ENCODE data around the gene C17orf107.

The C17orf107 gene

DNA sequence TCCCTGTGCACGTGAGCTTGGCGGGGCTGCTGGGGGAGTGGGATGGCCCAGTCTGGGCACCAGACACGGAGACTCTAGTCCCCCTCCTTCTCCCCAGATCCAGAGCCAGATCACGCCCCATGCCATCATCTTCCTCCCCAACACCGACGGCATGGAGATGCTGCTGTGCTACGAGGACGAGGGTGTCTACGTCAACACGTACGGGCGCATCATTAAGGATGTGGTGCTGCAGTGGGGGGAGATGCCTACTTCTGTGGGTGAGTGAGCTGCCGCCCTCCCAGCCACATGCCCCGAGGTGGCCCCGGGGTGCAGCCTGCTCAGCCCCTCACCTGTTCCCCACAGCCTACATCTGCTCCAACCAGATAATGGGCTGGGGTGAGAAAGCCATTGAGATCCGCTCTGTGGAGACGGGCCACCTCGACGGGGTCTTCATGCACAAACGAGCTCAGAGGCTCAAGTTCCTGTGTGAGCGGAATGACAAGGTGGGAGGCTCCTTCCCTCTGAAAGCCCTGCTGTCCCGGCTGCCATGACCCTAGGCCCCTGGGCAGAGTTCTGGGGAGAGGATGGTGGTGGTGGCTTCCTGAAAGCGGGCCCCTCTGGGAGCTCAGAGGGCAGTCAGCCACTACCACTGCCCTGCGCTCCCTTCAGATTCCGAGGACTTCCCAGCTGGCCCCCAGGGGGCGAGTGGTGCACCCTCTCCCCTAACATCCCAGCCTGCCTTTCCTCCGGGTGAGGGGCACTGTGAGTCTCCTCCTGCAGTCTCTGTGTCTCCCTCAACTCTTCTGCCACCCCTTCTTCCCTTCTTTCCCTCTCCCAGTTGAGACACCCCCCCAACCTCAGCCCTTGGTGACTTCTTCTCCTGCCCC, 2.8 kb upstream of the C17orf107 start:
- H3K9me3 ChIP-seq: no peaks in the 10 kb centered on the region
- no peak for TF ChIP-seq CTCF (IDR thresholded peaks at IDR 0.05)
- H3K4me1 ChIP-seq (ENCODE audit: control insufficient read depth in 1 of 2, insufficient read depth in 1 of 2, low read depth in 1 of 2, low read length in 1 of 2): peaks cover 24 to 28% of the 10 kb centered on the region in 2 experiments
- H3K4me3 ChIP-seq (ENCODE audit: low read depth in 1 of 2, low read length in 1 of 2): no peak overlapping the region
- no peak overlapping the region for H3K27ac ChIP-seq
- peaks cover 62% of the 10 kb centered on the region for H3K36me3 ChIP-seq
- peaks cover 30% of the 10 kb centered on the region for H3K27me3 ChIP-seq

GRCh38 chr17:4897198-4897687, 2.1 kb upstream of the C17orf107 start:
- TF ChIP-seq CTCF (IDR thresholded peaks at IDR 0.05): no peak
- H3K27ac ChIP-seq: no peak overlapping the region
- peaks cover 28 to 35% of the 10 kb centered on the region in 2 experiments for H3K4me1 ChIP-seq (ENCODE audit: control insufficient read depth in 1 of 2, insufficient read depth in 1 of 2, low read depth in 1 of 2, low read length in 1 of 2)
- H3K9me3 ChIP-seq: no peaks in the 10 kb centered on the region
- peaks cover 56% of the 10 kb centered on the region for H3K36me3 ChIP-seq
- peaks cover 37% of the 10 kb centered on the region for H3K27me3 ChIP-seq
- no peak overlapping the region for H3K4me3 ChIP-seq (ENCODE audit: low read depth in 1 of 2, low read length in 1 of 2)

DNA sequence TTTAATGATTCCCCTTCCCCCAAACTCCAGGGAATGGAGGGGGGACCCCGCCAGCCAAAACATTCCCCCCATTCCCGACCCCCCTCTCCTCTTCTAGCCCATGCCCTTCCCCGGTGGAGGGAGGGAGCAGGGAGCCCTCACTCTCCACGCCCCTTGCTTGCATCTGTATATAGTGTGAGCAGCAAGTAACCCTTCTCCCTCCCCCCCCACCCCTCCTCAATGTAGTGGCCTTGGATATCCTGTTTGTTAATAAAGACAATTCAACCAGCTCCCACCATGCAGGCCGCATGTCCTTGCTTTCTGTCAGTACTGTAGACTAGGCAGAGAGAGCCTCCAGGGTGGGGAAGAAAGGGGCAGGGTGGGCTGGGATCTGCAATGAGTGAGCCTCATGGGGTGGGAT, 1.6 kb upstream of the C17orf107 start:
- Histone ChIP-seq H3K4me3 (ENCODE audit: low read depth in 1 of 2, low read length in 1 of 2) (no peak overlapping the region), H3K27ac (peak overlapping the region; percentile 95), H3K9me3 (no peaks in the 10 kb centered on the region), H3K27me3 (peaks cover 43% of the 10 kb centered on the region), H3K36me3 (peaks cover 50% of the 10 kb centered on the region), H3K4me1 (ENCODE audit: control insufficient read depth in 1 of 2, insufficient read depth in 1 of 2, low read depth in 1 of 2, low read length in 1 of 2) (peaks cover 33 to 40% of the 10 kb centered on the region in 2 experiments)
- TF ChIP-seq CTCF (IDR thresholded peaks at IDR 0.05): no peak

DNA sequence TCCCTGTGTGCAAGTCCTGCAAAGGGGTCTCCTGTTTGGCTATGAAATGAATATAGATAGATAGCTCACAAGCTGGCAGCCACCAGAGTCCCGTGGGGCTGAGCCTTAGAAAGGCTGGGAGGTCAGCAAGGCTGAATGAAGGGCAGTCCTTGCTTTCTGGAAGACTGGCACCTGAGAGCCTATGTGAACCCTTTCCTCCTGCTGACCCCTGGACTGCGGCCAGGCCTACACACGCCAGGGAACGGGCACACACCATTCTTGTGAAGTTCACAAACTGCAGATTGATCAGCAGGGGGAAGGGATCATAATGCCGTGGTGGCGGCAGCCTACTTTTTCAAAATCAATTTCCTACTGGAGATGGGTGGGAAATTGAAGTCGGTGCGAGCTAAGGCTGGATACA, 985 bp upstream of the C17orf107 start:
- TF ChIP-seq CTCF (IDR thresholded peaks at IDR 0.05): no peak
- Histone ChIP-seq H3K27ac (peak overlapping the region; percentile 95), H3K36me3 (peaks cover 45% of the 10 kb centered on the region), H3K9me3 (no peaks in the 10 kb centered on the region), H3K4me3 (ENCODE audit: low read depth in 1 of 2, low read length in 1 of 2) (peak overlapping the region; percentile 63 to 86), H3K4me1 (ENCODE audit: control insufficient read depth in 1 of 2, insufficient read depth in 1 of 2, low read depth in 1 of 2, low read length in 1 of 2) (peaks cover 37 to 46% of the 10 kb centered on the region in 2 experiments), H3K27me3 (peaks cover 48% of the 10 kb centered on the region)

- Histone ChIP-seq H3K9me3 (no peaks in the 10 kb centered on the region), H3K27ac (peak overlapping the region; percentile 95), H3K4me1 (ENCODE audit: control insufficient read depth in 1 of 2, insufficient read depth in 1 of 2, low read depth in 1 of 2, low read length in 1 of 2) (peaks cover 37 to 49% of the 10 kb centered on the region in 2 experiments), H3K27me3 (peaks cover 50% of the 10 kb centered on the region), H3K4me3 (ENCODE audit: low read depth in 1 of 2, low read length in 1 of 2) (peak overlapping the region; percentile 63 to 86), H3K36me3 (peaks cover 39% of the 10 kb centered on the region)
- TF ChIP-seq CTCF (IDR thresholded peaks at IDR 0.05): no peak
These were observed 409 bp upstream of the C17orf107 start for GRCh38 chr17:4898927-4899326.
